Psoas muscle (tissue), 8 donors: ENCODE results near the gene DOCK10. TPM values are rescaled to one million over a fixed set of nuclear protein-coding genes. Genes with fewer than 3 reads are reported as not detected.

Source experiments
- ATAC-seq, 4 donors: fragments of 200-7000 bp; cut with Tn5 transposase; one replicate each; pipeline ENCODE4 v1.9.1; 2020; ENCODE audit warnings: moderate library complexity in 3 of 4, mild to moderate bottlenecking in 2 of 4
- DNase-seq, 2 donors: peaks; one replicate each; pipeline ENCODE4 v3.0.0-alpha.2; 2020
- H3K27ac ChIP-seq: fragments of 200-600 bp; one replicate; pipeline ENCODE4 v1.8.0; 2022
- H3K27me3 ChIP-seq, 3 donors: fragments of 200-600 bp in 1 of 3; one replicate each; pipeline versions ENCODE4 v1.6.1 to v1.8.0; 2013 to 2022; ENCODE audit warnings: low read length in 2 of 3, mild to moderate bottlenecking in 2 of 3, moderate library complexity in 1 of 3; ENCODE audit not compliant: insufficient read depth in 3 of 3
- H3K36me3 ChIP-seq, 2 donors: fragments of 200-600 bp in 1 of 2; one replicate each; pipeline versions ENCODE4 v1.6.1 to v1.8.0; 2013 to 2022; ENCODE audit warnings: low read depth in 1 of 2, mild to moderate bottlenecking in 1 of 2, moderate library complexity in 1 of 2; ENCODE audit not compliant: insufficient read depth in 1 of 2
- H3K4me1 ChIP-seq: fragments of 200-600 bp; one replicate; pipeline ENCODE4 v1.8.0; 2022
- H3K4me3 ChIP-seq: fragments of 200-600 bp; one replicate; pipeline ENCODE4 v1.8.0; 2022; ENCODE audit warnings: mild to moderate bottlenecking
- H3K9me3 ChIP-seq: fragments of 200-600 bp; one replicate; pipeline ENCODE4 v1.8.0; 2022
- WGBS, 3 donors: extraction: QIAGEN DNeasy Blood & Tissue Kit; methylation state at CpG; one replicate each; pipeline versions ENCODE4 v1.1.6 to v1.1.7; 2013; 5-methylcytosine and 5-hydroxymethylcytosine counted together
- intact Hi-C, 2 donors: fragments of 100-400 bp; cut with DNase I; formaldehyde crosslinking; loops; one replicate each; pipeline versions ENCODE4 v1.11.0 to v1.14.2; 2022
- polyA plus RNA-seq, 3 donors: library from polyadenylated mRNA; stranded (reverse); fragments of 200-250 nt; gene quantifications; one replicate each; pipeline ENCODE4 v1.2.3, GENCODE V29; 2013
- total RNA-seq, 4 donors: library from RNA; stranded (reverse); fragmentation: NEBNext Ultra II Directional in 2 of 4; extraction: Animal tissue kit (Norgen Biotek cat#: 25700) in 2 of 4; gene quantifications; one replicate each; pipeline versions ENCODE4 v1.2.1 to v1.2.4, GENCODE V29; 2021 to 2023
- TF ChIP-seq, protein P1 (sequence below): fragments of 200-600 bp; IDR thresholded peaks from one replicate; pipeline ENCODE4 v1.8.0; 2022; ENCODE audit warnings: antibody characterized with exemption
- donor health status: healthy with polysubstance abuse.
- donor health status: DM: no; HTN: no; CAD: no; lungs with moderate emphysema.
- donor health status: Bipolar disorder and iron deficiency.
- donor health status: healthy.
- donor health status: DM: yes; HTN: yes; CAD: no.
- donor health status: DM: no; HTN: no; CAD: no.
- donor health status: DM: no; HTN: no; CAD: no.
- donor health status: DM: yes; HTN: yes; CAD: no.

The DOCK10 gene
- total and polyA plus RNA-seq, 7 donors: 0.17 to 4.4 (median 1.0) TPM

DNA sequence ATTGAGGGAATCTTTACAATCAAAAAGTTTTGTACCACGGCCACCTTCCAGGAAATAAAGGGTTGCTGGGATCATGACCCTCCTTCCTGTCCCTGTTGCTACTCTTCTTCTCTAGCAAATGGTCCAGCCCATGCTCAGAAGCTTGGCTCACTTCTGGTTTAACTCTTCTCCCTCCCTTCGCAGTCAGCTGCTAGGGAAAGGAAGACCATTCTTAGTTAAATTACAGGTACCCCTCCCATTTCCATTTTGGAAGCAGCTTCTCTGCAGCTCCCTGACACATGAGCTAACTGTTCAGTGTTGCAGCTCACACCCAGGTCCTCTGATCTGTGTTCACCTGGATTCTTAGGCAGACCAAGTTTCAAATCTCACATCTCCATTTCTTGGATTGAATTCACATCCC is 100.3 kb downstream of the DOCK10 start:
- DNase-seq (no peak), ATAC-seq (no peak)
- H3K27ac ChIP-seq: no peak overlapping the region
- WGBS, 3 donors: 83 to 91% (median 85%) methylated on average over 2 of the region's 2 CpGs
- intact Hi-C loops: no loop called here
- peaks cover 10% of the 10 kb centered on the region for H3K4me1 ChIP-seq
- no peak overlapping the region for H3K4me3 ChIP-seq
- TF ChIP-seq, protein P1, sequence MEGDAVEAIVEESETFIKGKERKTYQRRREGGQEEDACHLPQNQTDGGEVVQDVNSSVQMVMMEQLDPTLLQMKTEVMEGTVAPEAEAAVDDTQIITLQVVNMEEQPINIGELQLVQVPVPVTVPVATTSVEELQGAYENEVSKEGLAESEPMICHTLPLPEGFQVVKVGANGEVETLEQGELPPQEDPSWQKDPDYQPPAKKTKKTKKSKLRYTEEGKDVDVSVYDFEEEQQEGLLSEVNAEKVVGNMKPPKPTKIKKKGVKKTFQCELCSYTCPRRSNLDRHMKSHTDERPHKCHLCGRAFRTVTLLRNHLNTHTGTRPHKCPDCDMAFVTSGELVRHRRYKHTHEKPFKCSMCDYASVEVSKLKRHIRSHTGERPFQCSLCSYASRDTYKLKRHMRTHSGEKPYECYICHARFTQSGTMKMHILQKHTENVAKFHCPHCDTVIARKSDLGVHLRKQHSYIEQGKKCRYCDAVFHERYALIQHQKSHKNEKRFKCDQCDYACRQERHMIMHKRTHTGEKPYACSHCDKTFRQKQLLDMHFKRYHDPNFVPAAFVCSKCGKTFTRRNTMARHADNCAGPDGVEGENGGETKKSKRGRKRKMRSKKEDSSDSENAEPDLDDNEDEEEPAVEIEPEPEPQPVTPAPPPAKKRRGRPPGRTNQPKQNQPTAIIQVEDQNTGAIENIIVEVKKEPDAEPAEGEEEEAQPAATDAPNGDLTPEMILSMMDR: no peak
- no peaks in the 10 kb centered on the region for H3K36me3 ChIP-seq
- H3K9me3 ChIP-seq: no peaks in the 10 kb centered on the region
- H3K27me3 ChIP-seq: no peaks in the 10 kb centered on the region

DNA sequence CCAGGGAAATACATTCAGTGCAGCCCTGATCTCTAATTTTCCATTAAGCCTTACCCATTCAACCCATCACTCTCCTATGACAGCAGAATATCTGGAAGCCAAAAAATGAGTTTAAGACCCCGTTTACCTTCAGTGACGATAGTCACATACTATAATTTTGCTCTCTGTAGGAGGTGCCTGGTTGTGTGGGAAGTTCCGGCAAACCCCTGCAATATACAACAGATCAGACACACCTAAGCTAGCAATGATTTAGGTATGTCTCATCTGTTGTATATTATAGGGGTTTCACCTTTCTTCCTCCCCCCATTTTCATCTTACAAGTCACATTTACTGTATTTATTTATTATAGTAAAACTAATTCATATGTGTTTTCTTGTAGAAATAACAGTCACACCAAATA is 101.7 kb downstream of the DOCK10 start:
- intact Hi-C loops: no loop called here
- Histone ChIP-seq H3K27ac (no peak overlapping the region), H3K4me1 (peaks cover 10% of the 10 kb centered on the region), H3K9me3 (no peaks in the 10 kb centered on the region), H3K36me3 (no peaks in the 10 kb centered on the region), H3K4me3 (no peak overlapping the region), H3K27me3 (no peaks in the 10 kb centered on the region)
- 94 to 98% (median 97%) methylated on average over 3 of the region's 3 CpGs for WGBS, 3 donors
- ATAC-seq (no peak), DNase-seq (no peak)
- TF ChIP-seq, protein P1: no peak

DNA sequence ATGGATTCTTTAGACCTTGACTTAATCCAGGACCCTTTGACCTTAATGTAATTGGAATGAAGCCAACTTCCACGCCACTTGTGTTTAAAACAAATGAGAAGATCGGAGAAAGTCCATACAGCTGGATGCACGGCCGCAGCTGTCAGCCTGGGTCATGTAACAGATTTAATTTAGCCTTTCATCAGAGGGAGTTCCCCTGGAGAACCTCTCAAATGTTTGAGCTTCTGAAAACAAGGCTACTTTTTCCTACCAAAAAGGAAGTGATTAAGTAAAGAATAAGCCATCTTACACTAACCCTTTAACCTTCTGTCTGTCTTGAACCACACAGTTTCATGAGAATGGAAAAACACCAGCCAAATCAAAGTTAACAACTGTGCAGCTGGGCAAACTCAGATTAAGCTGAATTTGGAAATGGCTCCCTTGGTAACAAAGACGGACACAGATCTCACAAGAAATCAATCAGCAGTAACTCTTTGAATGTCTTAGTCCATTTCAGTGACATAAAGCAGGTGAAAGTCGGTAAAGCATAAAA is 103.6 kb downstream of the DOCK10 start:
- Histone ChIP-seq H3K4me3 (no peak overlapping the region), H3K4me1 (peaks cover 10% of the 10 kb centered on the region), H3K9me3 (no peaks in the 10 kb centered on the region), H3K27me3 (no peaks in the 10 kb centered on the region), H3K36me3 (no peaks in the 10 kb centered on the region), H3K27ac (peak overlapping the region; percentile 12)
- 10 to 13% (median 11%) methylated on average over 6 of the region's 6 CpGs for WGBS, 3 donors
- ATAC-seq (peak in 1 of 4 donors; percentile 36), DNase-seq (no peak)
- TF ChIP-seq, protein P1: no peak
- intact Hi-C loops: no loop called here

DNA sequence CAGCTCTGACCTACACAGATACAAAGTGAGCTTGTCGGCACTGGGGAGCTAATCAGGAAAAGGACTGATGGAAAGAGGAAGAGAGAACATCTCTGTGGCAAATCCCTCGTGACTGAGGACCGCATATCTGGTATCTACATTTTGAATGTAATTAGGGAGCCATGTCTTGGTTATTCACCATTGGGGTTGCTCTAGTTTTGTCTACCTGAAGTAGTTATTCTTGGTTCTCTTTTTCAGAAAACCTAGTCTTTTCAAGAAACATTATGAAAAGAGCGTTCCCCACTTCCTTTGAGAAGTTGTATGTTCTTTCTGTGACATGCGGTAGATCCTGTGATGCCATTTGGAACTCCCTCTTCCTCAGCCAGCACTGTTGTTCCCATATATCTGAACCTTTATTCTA is 104.4 kb downstream of the DOCK10 start:
- DNase-seq (no peak), ATAC-seq (no peak)
- intact Hi-C loops: no loop called here
- Histone ChIP-seq H3K9me3 (no peaks in the 10 kb centered on the region), H3K4me1 (peaks cover 10% of the 10 kb centered on the region), H3K27me3 (no peaks in the 10 kb centered on the region), H3K27ac (no peak overlapping the region), H3K4me3 (no peak overlapping the region), H3K36me3 (no peaks in the 10 kb centered on the region)
- WGBS, 3 donors: 79 to 83% (median 81%) methylated on average over 5 of the region's 5 CpGs
- TF ChIP-seq, protein P1: no peak

DNA sequence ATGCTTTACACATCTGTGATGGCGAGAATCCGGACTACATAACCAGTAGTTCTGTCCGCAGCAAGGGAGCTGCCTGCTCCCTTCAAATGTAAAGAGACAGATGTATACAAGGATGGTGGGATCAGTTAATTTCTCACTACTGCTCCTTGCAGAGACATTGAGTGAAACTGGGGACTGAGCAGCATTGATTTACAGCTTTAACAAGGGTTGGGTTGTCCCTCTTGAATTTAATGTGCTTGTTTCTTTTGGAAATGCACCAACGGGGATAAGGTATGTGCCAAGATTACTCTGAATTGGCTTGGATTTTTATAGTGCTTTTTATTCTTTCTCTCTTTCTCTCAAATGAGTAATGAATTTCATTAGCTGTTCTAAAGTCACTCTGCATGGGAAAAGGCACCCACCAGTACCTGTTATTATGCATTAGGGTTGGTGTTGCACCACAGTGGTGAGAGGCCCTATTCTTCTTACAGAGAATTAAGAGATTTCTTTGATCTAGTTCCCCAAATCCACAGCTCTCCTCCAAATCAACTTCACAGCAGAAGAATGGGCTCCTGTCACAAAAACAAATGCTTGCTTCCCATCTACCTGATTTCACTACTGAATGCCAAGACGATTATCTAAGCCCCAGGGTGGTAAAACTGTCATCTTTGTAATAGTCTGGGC is 107.6 kb downstream of the DOCK10 start:
- WGBS, 3 donors: 63 to 70% (median 63%) methylated on average over 5 of the region's 5 CpGs
- H3K27me3 ChIP-seq: no peaks in the 10 kb centered on the region
- no peak overlapping the region for H3K27ac ChIP-seq
- no peaks in the 10 kb centered on the region for H3K9me3 ChIP-seq
- intact Hi-C loops: no loop called here
- H3K36me3 ChIP-seq: no peaks in the 10 kb centered on the region
- H3K4me3 ChIP-seq: no peak overlapping the region
- ATAC-seq (no peak), DNase-seq (no peak)
- TF ChIP-seq, protein P1: no peak
- peaks cover 23% of the 10 kb centered on the region for H3K4me1 ChIP-seq
